ENCODE results near the gene ZDHHC22. TPM values are rescaled to one million over a fixed set of nuclear protein-coding genes. Genes with fewer than 3 reads are reported as not detected.

Gene ZDHHC22
- total RNA-seq, 1 donor from 2014 or later = 0.30 TPM

DNA sequence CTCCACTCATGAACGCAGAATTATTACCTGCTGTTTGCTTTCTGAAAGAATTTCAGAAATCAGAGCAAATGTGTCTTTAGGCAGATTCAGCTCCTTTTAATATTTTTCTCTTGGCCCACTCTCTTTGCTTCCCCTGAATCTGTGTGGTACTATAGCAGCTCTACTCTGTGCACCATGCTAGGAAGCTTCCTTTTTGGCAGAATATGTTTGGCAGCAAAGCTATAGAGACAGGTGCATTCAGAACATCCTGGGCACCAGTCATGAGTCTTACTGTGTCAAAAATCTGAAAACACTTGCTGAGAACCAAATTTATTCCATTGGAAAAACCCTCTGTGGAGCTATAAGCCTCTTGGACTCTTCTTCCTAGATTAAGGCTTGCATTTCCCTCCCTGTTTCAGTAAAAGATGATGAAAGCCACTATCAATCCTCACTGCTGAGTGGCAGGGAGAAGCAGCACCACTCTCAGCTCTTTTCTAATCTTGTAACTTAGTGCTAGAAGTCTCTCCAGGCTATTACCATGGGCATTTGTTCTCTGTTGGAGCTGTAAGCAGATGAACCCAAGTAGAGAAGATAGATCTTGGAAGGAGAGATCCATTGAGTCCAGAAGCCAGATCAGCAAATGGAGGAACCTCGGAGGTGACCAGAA is 25.3 kb downstream of the ZDHHC22 start:
- no peak overlapping the region for H3K4me3 Mint-ChIP-seq (ENCODE audit: unreplicated experiment)
- peaks cover 4% of the 10 kb centered on the region for H3K4me1 Mint-ChIP-seq (ENCODE audit: low read depth)
- no peaks in the 10 kb centered on the region for H3K9me3 Mint-ChIP-seq (ENCODE audit: low read depth)
- no peaks in the 10 kb centered on the region for H3K27me3 Mint-ChIP-seq (ENCODE audit: low read depth)
- no peak overlapping the region for H3K27ac Mint-ChIP-seq (ENCODE audit: unreplicated experiment)
- DNase-seq (ENCODE audit: low spot score) = no peak
- H3K36me3 Mint-ChIP-seq (ENCODE audit: low read depth) = peaks cover 25% of the 10 kb centered on the region
- TF ChIP-seq, protein P1, sequence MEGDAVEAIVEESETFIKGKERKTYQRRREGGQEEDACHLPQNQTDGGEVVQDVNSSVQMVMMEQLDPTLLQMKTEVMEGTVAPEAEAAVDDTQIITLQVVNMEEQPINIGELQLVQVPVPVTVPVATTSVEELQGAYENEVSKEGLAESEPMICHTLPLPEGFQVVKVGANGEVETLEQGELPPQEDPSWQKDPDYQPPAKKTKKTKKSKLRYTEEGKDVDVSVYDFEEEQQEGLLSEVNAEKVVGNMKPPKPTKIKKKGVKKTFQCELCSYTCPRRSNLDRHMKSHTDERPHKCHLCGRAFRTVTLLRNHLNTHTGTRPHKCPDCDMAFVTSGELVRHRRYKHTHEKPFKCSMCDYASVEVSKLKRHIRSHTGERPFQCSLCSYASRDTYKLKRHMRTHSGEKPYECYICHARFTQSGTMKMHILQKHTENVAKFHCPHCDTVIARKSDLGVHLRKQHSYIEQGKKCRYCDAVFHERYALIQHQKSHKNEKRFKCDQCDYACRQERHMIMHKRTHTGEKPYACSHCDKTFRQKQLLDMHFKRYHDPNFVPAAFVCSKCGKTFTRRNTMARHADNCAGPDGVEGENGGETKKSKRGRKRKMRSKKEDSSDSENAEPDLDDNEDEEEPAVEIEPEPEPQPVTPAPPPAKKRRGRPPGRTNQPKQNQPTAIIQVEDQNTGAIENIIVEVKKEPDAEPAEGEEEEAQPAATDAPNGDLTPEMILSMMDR (IDR thresholded peaks at IDR 0.05) = no peak

DNA sequence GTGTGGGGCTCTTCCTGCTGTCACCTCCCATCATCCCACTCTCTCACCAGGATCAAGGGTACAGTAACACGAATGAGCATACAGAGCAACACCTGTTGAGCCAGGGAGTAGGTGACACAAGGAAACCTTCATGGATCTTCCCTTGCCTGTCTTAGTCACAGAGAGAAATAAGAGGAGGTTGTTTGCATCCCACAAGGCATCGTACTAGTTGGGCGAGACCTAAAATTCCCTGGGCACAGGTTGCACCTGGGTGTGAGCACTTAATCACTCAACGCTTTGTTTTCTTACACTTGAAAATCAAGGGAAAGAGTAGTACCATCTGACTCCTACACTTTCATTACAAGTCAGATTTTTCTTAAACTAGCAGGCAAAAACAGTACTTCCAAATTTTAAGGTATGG is 27.0 kb downstream of the ZDHHC22 start:
- Mint-ChIP-seq H3K27ac (ENCODE audit: unreplicated experiment) (no peak overlapping the region), H3K27me3 (ENCODE audit: low read depth) (no peaks in the 10 kb centered on the region), H3K4me3 (ENCODE audit: unreplicated experiment) (no peak overlapping the region), H3K9me3 (ENCODE audit: low read depth) (no peaks in the 10 kb centered on the region), H3K36me3 (ENCODE audit: low read depth) (peaks cover 24% of the 10 kb centered on the region), H3K4me1 (ENCODE audit: low read depth) (peaks cover 10% of the 10 kb centered on the region)
- TF ChIP-seq, protein P1 (IDR thresholded peaks at IDR 0.05) = no peak
- DNase-seq (ENCODE audit: low spot score) = no peak

DNA sequence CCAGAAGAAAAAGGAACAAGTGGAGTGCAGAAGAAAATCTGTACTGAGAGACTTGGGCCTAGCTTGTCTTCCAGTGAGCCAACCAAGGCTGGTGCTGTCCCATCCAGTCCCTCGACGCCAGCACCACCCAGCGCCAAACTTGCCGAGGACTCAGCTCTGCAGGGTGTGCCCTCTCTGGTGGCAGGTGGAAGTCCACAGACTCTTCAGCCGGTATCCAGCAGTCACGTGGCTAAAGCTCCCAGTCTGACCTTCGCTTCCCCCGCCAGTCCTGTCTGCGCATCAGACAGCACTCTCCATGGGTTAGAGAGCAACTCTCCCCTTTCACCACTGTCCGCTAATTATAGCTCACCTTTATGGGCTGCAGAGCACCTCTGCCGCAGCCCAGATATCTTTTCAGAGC is 27.9 kb downstream of the ZDHHC22 start:
- H3K27me3 Mint-ChIP-seq (ENCODE audit: low read depth) = no peaks in the 10 kb centered on the region
- no peaks in the 10 kb centered on the region for H3K9me3 Mint-ChIP-seq (ENCODE audit: low read depth)
- H3K4me1 Mint-ChIP-seq (ENCODE audit: low read depth) = peaks cover 10% of the 10 kb centered on the region
- H3K27ac Mint-ChIP-seq (ENCODE audit: unreplicated experiment) = no peak overlapping the region
- no peak overlapping the region for H3K4me3 Mint-ChIP-seq (ENCODE audit: unreplicated experiment)
- no peak for DNase-seq (ENCODE audit: low spot score)
- H3K36me3 Mint-ChIP-seq (ENCODE audit: low read depth) = peaks cover 25% of the 10 kb centered on the region
- TF ChIP-seq, protein P1 (IDR thresholded peaks at IDR 0.05) = no peak

DNA sequence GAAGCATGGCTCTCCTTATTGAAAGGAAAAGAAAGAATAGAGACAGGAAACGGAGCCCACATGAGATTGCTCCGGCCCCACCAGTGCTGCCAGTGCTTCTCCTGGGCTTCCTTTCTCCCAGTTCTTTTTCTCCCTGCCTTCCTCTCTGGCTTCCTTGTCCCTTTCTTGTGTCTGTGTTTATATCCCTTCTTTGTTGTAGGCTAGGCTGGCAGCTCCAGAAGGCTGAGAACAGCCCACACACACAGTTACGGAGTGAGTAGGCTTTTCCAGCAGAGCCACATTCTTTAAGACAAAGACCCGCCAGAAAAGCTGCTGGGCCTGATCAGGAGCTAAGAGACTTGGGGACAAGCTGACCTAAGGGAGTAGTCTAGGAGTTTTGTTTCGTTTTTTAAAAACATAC is 30.6 kb downstream of the ZDHHC22 start:
- Mint-ChIP-seq H3K4me3 (ENCODE audit: unreplicated experiment) (no peak overlapping the region), H3K9me3 (ENCODE audit: low read depth) (no peaks in the 10 kb centered on the region), H3K4me1 (ENCODE audit: low read depth) (peaks cover 10% of the 10 kb centered on the region), H3K27ac (ENCODE audit: unreplicated experiment) (peak overlapping the region; percentile 68), H3K27me3 (ENCODE audit: low read depth) (no peaks in the 10 kb centered on the region), H3K36me3 (ENCODE audit: low read depth) (peaks cover 32% of the 10 kb centered on the region)
- TF ChIP-seq, protein P1 (IDR thresholded peaks at IDR 0.05) = no peak
- no peak for DNase-seq (ENCODE audit: low spot score)

DNA sequence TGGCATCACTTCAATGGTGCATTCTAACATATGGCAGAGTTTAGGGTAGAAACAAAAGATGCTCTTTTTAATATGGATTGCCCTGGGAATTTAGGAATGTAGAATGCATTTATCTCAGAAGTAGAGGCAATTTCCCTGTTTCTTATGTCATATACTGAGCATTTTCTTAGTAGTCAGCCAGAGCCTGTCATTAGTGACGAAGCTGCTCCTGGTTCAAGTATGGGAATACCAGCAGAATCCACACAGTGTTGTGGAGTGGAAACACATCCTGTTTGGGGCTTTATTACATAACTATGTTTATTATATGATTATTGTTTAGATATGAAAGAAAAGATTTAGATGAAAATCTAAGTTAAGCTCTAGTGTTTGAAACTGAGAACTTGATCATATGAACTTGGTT is 31.3 kb downstream of the ZDHHC22 start:
- H3K27ac Mint-ChIP-seq (ENCODE audit: unreplicated experiment) = no peak overlapping the region
- H3K36me3 Mint-ChIP-seq (ENCODE audit: low read depth) = peaks cover 31% of the 10 kb centered on the region
- H3K4me1 Mint-ChIP-seq (ENCODE audit: low read depth) = peaks cover 12% of the 10 kb centered on the region

More for the DNA sequence above, 31.3 kb downstream of the ZDHHC22 start:
- TF ChIP-seq, protein P1 (IDR thresholded peaks at IDR 0.05) = no peak
- Mint-ChIP-seq H3K27me3 (ENCODE audit: low read depth) (no peaks in the 10 kb centered on the region), H3K9me3 (ENCODE audit: low read depth) (no peaks in the 10 kb centered on the region), H3K4me3 (ENCODE audit: unreplicated experiment) (no peak overlapping the region)
- DNase-seq (ENCODE audit: low spot score) = no peak

Measured in chondrocyte (in vitro differentiated cells).